ENCODE results near the gene ISOC2.
A peak's percentile ranks its signal among the peaks of the same experiment; 100 is the strongest.
"Not testable (repeated sequence)": the region's sequence is repeated elsewhere in the genome, so short reads cannot be mapped to it uniquely, and the experiment has no call there.

ISOC2 gene

GRCh38 chr19:55437410-55437809, 24.0 kb downstream of the ISOC2 start:
- DNase-seq = no peak

GRCh38 chr19:55436847-55437246, 24.6 kb downstream of the ISOC2 start:
- no peak for DNase-seq

GRCh38 chr19:55435020-55435419, 26.4 kb downstream of the ISOC2 start:
- no peak for DNase-seq

DNA sequence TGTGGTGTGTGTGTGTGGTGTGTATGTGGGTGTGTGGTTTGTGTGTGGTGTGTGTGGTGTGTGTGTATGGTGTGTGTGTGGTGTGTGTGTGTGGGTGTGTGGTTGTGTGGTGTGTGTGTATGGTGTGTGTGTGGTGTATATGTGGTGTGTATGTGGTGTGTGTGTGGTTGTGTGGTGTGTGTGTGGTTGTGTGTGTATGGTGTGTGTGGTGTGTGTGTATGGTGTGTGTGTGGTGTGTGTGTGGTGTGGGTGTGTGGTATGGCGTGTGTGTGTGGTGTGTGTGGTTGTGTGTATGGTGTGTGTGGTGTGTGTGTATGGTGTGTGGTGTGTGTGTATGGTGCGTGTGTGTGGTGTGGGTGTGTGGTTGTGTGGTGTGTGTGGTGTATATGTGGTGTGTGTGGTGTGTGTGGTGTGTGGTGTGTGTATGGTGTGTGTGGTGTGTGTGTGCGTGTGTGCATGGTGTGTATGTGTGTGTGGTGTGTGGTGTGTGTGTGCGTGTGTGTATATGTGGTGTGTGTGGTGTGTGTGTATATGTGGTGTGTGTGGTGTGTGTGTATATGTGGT, 27.0 kb downstream of the ISOC2 start:
- DNase-seq = no peak

DNA sequence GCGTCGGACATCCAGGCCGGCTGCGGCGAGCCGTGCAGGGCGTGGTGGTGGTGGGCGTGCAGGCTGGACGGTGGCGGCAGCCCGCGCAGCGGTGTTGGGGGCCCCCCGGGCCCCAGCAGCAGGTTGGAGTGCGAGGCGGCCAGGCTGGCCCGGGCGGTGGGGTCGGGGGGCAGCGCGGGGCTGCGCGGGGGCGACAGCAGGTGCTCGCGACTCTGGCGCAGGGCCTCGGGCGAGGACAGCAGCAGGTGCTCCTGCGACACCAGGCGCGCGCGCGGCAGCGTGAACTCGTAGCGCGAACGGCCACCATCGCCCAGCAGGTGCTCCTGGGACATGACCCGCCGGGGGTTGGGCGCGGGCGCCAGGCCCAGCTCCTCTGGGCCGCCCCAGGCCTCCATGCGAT, 28.1 kb downstream of the ISOC2 start:
- no peak for DNase-seq

GRCh38 chr19:55432241-55432959, 29.0 kb downstream of the ISOC2 start:
- DNase-seq = no peak

DNA sequence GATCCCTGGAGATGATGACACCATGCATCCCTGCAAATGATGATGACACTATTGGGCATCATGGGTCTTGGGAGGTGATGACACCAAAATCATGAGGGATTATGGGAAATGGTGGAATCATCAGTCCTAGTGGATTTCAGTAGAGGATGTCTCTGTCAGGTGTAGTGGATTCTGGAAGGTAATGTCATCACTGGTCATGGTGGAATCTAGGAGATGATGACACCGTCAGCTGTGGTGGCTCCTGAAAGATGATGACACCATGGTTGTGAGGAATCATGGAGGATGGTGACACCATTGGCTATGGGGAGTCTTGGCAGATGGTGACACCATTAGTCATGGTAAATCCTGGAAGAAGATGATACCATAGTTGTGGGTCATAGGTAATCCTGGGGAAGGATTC, 30.3 kb downstream of the ISOC2 start:
- no peak for DNase-seq

DNA sequence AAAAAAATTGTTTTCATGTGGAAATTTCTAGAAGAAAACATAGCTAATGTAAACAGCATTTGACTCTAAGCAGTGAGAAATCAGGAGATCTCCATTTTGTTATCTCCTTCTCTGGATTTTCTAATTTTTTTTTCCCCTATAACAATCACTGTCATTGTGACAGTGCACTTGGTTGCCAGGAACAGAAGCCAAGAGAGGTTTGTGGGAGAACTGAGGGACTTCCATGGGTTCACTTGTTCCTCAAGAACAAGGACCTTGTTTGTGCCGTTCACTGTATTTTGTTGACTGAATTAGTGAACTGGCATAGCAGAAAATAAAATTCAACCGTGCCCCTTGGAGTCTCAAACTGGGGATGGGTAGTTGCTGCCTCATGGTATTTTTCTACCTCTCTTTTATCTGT, 35.4 kb downstream of the ISOC2 start:
- DNase-seq = no peak

DNA sequence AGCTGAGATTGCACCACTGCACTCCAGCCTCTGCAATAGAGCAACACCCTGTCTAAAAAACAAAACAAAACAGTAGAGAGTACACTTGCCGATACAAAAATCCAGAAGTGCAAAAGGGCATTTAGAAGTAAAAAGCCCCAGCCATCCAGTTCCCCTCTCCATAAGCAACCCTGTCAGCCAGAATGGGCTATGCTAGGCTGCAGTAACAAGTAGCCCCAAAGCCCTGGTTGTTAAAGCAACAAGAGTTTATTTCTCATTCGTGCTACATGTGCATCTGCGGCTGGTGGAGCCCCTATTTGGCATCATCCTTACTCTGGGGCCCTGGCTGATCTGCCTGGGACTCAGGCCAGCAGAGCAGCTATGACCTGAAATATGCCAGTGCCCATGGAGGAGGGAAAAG, 36.9 kb downstream of the ISOC2 start:
- no peak for DNase-seq

GRCh38 chr19:55423225-55424005, 38.0 kb downstream of the ISOC2 start:
- no peak for DNase-seq

DNA sequence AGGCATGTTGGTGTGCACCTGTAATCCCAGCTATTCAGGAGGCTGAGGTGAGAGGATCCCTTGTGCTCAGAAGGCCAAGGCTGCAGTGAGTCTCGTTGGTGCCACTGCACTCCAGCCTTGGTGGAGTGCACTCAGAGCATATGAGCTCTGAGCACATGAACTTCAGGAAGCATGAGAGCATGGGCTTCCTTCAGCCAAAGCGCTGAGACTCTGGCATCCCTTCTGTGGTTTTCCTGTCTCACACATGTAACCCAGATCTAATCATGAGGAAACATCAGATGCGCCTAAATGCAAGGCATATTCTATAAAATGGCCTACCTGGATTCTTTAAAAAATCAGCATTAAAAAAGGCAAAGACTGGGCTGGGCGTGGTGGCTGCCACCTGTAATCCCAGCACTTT, 40.2 kb downstream of the ISOC2 start:
- DNase-seq = not testable (repeated sequence)

GRCh38 chr19:55419624-55420236, 41.7 kb downstream of the ISOC2 start:
- no peak for DNase-seq

DNA sequence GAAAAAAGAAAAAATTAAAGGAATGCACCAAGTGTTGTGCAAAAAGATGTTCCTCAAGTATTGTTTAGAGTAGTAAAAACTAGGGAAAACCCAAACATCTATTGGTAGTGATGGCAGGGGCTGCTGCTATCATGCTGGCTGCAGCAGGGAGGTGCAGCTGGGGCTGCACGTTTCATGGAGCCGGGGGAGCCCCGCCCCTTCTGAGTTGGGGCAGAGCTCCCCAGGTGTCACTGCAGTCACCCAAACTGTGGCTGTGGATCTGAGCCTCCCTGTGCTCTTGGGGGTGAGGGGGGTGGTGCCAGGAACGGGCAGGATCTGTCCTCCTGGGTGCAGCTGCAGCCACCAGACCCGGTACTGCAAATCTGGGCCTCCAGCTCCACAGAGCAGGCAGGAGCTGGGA, 42.3 kb downstream of the ISOC2 start:
- DNase-seq = no peak

GRCh38 chr19:55418185-55418584, 43.3 kb downstream of the ISOC2 start:
- DNase-seq = no peak

GRCh38 chr19:55410168-55410567, 51.3 kb downstream of the ISOC2 start:
- no peak for DNase-seq

GRCh38 chr19:55409179-55409578, 52.3 kb downstream of the ISOC2 start:
- DNase-seq = not testable (repeated sequence)

- DNase-seq = no peak
Measured at GRCh38 chr19:55408533-55408872, 52.9 kb downstream of the ISOC2 start.

DNA sequence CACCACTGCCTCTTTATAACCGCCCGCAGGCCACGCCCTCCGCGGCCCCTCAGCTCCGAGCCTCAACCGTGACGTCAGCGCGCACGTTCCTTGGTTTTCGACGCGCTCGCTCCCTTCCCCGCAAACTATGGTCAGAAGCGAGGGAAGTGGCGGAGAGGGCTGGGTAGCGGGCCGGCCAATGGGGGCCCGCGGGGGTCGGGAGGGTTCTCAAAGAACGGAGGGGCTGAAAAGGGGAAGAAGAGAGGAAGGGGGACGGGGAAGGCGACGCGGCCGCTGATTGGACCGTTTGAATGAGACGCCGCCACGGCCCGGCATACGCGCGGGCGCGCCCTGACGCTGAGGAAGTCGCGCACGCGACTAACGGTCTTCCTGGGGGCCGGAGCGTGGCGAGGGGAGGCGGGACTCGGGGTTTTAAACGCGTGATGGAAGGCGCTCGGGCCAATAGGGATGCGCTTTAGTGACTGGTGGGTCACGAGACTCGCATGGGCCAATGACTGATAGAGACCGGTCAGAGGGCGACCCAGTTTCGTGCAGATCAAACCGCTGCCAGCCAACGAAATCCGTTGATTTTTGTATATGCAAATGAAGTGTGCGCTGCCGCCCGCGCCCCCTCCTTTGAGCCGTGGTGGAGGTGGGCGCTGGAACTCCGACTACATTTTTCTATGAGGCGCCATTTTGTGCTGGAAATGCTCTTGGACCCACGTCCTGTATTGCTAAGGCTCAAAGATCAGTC, 53.5 kb downstream of the ISOC2 start:
- peak; percentile 95 for DNase-seq

- DNase-seq = not testable (repeated sequence)
Measured at GRCh38 chr19:55407550-55407799, 54.0 kb downstream of the ISOC2 start, which contains the start of gene UBE2S. UBE2S (minus strand) TSS chr19:55407788; CDS start chr19:55407589, 199 bp downstream.

GRCh38 chr19:55406826-55407549, 54.5 kb downstream of the ISOC2 start:
- no peak for DNase-seq

- no peak for DNase-seq
Measured at GRCh38 chr19:55406091-55406825, 55.2 kb downstream of the ISOC2 start.

- DNase-seq = no peak
Measured at GRCh38 chr19:55405638-55406037, 55.8 kb downstream of the ISOC2 start.
